Fibroblast of pulmonary artery (primary cell): ENCODE data around the gene SCAMP4.

Source experiments
- DNase-seq: peaks from one replicate; pipeline ENCODE4 v3.0.0-alpha.2; 2010; ENCODE audit warnings: low read depth
- H3K4me3 ChIP-seq: replicated peaks from 2 replicates; pipeline ENCODE4 v1.5.1; 2011; ENCODE audit warnings: low read depth, mild to moderate bottlenecking, control low read depth, low read length, moderate library complexity
- CTCF ChIP-seq: IDR thresholded peaks from 2 replicates; pipeline ENCODE4 v1.5.1; 2011; ENCODE audit warnings: mild to moderate bottlenecking, control low read depth, low read length, inconsistent platforms; ENCODE audit errors: missing control alignments

The SCAMP4 gene

GRCh38 chr19:1954532-1954933 lies 49.3 kb downstream of the SCAMP4 start:
- TF ChIP-seq CTCF, result no peak
- DNase-seq, result no peak

GRCh38 chr19:1955171-1956121 lies 50.2 kb downstream of the SCAMP4 start:
- no peak for TF ChIP-seq CTCF
- H3K4me3 ChIP-seq, result no peak overlapping the region
- DNase-seq, result no peak

More at GRCh38 chr19:1954532-1954933, 49.3 kb downstream of the SCAMP4 start:
- no peak overlapping the region for H3K4me3 ChIP-seq

GRCh38 chr19:1956122-1956494 lies 50.9 kb downstream of the SCAMP4 start:
- H3K4me3 ChIP-seq, result no peak overlapping the region
- no peak for DNase-seq
- TF ChIP-seq CTCF, result no peak

- no peak overlapping the region for H3K4me3 ChIP-seq
- no peak for DNase-seq
- no peak for TF ChIP-seq CTCF
Measured at GRCh38 chr19:1956868-1957492, 51.8 kb downstream of the SCAMP4 start.

- no peak for TF ChIP-seq CTCF
- DNase-seq, result no peak
- no peak overlapping the region for H3K4me3 ChIP-seq
Measured at GRCh38 chr19:1957562-1958248, 52.5 kb downstream of the SCAMP4 start.

- DNase-seq, result no peak
- H3K4me3 ChIP-seq, result no peak overlapping the region
- TF ChIP-seq CTCF, result no peak
Measured at GRCh38 chr19:1959928-1960589, 54.9 kb downstream of the SCAMP4 start.
